PFSK-1 (cell line): Measurements from ENCODE around the gene ZNF407.

Experiments
- FOXP2 ChIP-seq: optimal IDR thresholded peaks from 2 replicates; pipeline ENCODE3; 2011; ENCODE audit warnings: borderline replicate concordance, control low read depth, inconsistent platforms; ENCODE audit not compliant: insufficient read depth; ENCODE audit errors: extremely low read length, extremely low read depth
- POLR2AphosphoS5 ChIP-seq: IDR thresholded peaks from 2 replicates; pipeline ENCODE4 v1.6.1; 2012; ENCODE audit warnings: low read depth, mild to moderate bottlenecking, control low read depth, low read length, moderate library complexity
- REST ChIP-seq, 2 experiments: IDR thresholded peaks; 2 replicates each; pipeline versions ENCODE4 v1.6.1 to v1.8.0; 2011 to 2012; ENCODE audit warnings: low read depth in 2 of 2, low read length in 2 of 2, control low read depth in 1 of 2, inconsistent platforms in 1 of 2, mild to moderate bottlenecking in 1 of 2, moderate library complexity in 1 of 2; ENCODE audit not compliant: insufficient read depth in 1 of 2
- SIN3A ChIP-seq: IDR thresholded peaks from 2 replicates; pipeline ENCODE4 v1.6.1; 2012; ENCODE audit warnings: mild to moderate bottlenecking, low read length, moderate library complexity, borderline replicate concordance; ENCODE audit not compliant: insufficient read depth
- TAF1 ChIP-seq: IDR thresholded peaks from 2 replicates; pipeline ENCODE4 v1.6.1; 2012; ENCODE audit warnings: low read length, control low read depth, borderline replicate concordance; ENCODE audit not compliant: insufficient read depth

Gene ZNF407

GRCh38 chr18:74825460-74825859, 227.8 kb downstream of the ZNF407 start:
- TF ChIP-seq FOXP2 (no peak), TAF1 (no peak), SIN3A (no peak), POLR2AphosphoS5 (no peak), REST (IDR thresholded peaks at IDR 0.05; ENCODE audit: insufficient read depth in 1 of 2, low read depth in 2 of 2, low read length in 2 of 2) (no peak)

GRCh38 chr18:74826572-74826971, 228.9 kb downstream of the ZNF407 start:
- TF ChIP-seq FOXP2 (no peak), REST (IDR thresholded peaks at IDR 0.05; ENCODE audit: insufficient read depth in 1 of 2, low read depth in 2 of 2, low read length in 2 of 2) (no peak), TAF1 (no peak), SIN3A (no peak), POLR2AphosphoS5 (no peak)

GRCh38 chr18:74828200-74828599, 230.5 kb downstream of the ZNF407 start:
- no peak for TF ChIP-seq SIN3A
- TF ChIP-seq TAF1, result no peak
- TF ChIP-seq FOXP2, result no peak
- no peak for TF ChIP-seq REST (IDR thresholded peaks at IDR 0.05; ENCODE audit: insufficient read depth in 1 of 2, low read depth in 2 of 2, low read length in 2 of 2)
- no peak for TF ChIP-seq POLR2AphosphoS5

GRCh38 chr18:74831571-74832250, 234.0 kb downstream of the ZNF407 start:
- no peak for TF ChIP-seq FOXP2
- TF ChIP-seq POLR2AphosphoS5, result no peak
- TF ChIP-seq SIN3A, result no peak
- TF ChIP-seq TAF1, result no peak
- no peak for TF ChIP-seq REST (IDR thresholded peaks at IDR 0.05; ENCODE audit: insufficient read depth in 1 of 2, low read depth in 2 of 2, low read length in 2 of 2)
